Ishikawa (cell line): ENCODE measurements around the gene NPAS2.

Experiments used
- CREB1 ChIP-seq: IDR thresholded peaks from 2 replicates; pipeline ENCODE4 v1.6.1; 2012; ENCODE audit warnings: low read depth
- EGR1 ChIP-seq: IDR thresholded peaks from 2 replicates; pipeline ENCODE4 v1.6.1; 2012
- EP300 ChIP-seq: IDR thresholded peaks from 2 replicates; pipeline ENCODE4 v1.6.1; 2012; ENCODE audit warnings: borderline replicate concordance
- FOXM1 ChIP-seq: IDR thresholded peaks from 2 replicates; pipeline ENCODE4 v1.6.1; 2012; ENCODE audit warnings: low read depth, borderline replicate concordance
- MAX ChIP-seq: IDR thresholded peaks from 2 replicates; pipeline ENCODE4 v1.6.1; 2012
- NFIC ChIP-seq: IDR thresholded peaks from 2 replicates; pipeline ENCODE4 v1.6.1; 2012
- RAD21 ChIP-seq: IDR thresholded peaks from 2 replicates; pipeline ENCODE4 v1.6.1; 2012; ENCODE audit warnings: low read depth
- REST ChIP-seq: IDR thresholded peaks from 2 replicates; pipeline ENCODE4 v1.6.1; 2012; ENCODE audit warnings: low read depth, mild to moderate bottlenecking
- TAF1 ChIP-seq: IDR thresholded peaks from 2 replicates; pipeline ENCODE4 v1.6.1; 2012; ENCODE audit warnings: low read depth, mild to moderate bottlenecking
- TCF12 ChIP-seq: IDR thresholded peaks from 2 replicates; pipeline ENCODE4 v1.6.1; 2012; ENCODE audit warnings: low read depth
- TEAD4 ChIP-seq: IDR thresholded peaks from 2 replicates; pipeline ENCODE4 v1.6.1; 2012
- USF1 ChIP-seq: IDR thresholded peaks from 2 replicates; pipeline ENCODE4 v1.6.1; 2012
- ZBTB7A ChIP-seq: IDR thresholded peaks from 2 replicates; pipeline ENCODE4 v1.6.1; 2012; ENCODE audit warnings: low read depth

The NPAS2 gene

GRCh38 chr2:100882645-100883613 is 63.0 kb downstream of the NPAS2 start:
- TF ChIP-seq TCF12 (no peak), MAX (no peak), USF1 (no peak), RAD21 (no peak), FOXM1 (no peak), TAF1 (no peak), REST (no peak)

GRCh38 chr2:100884145-100884621 is 64.2 kb downstream of the NPAS2 start:
- TF ChIP-seq TEAD4 (no peak), TCF12 (no peak), EP300 (no peak), REST (no peak), MAX (no peak), TAF1 (no peak), ZBTB7A (no peak), NFIC (no peak), EGR1 (no peak), FOXM1 (no peak)

- TF ChIP-seq FOXM1 = no peak
- no peak for TF ChIP-seq EGR1
- no peak for TF ChIP-seq TCF12
- TF ChIP-seq NFIC = no peak
- TF ChIP-seq REST = no peak
- TF ChIP-seq ZBTB7A = no peak
Measured at GRCh38 chr2:100886085-100886484, 66.1 kb downstream of the NPAS2 start.

- no peak for TF ChIP-seq TEAD4
- no peak for TF ChIP-seq EGR1
- TF ChIP-seq CREB1 = no peak
- no peak for TF ChIP-seq USF1
- no peak for TF ChIP-seq RAD21
- TF ChIP-seq TAF1 = no peak
Measured at GRCh38 chr2:100887039-100887578, 67.2 kb downstream of the NPAS2 start.
